Pancreas (tissue), 10 donors: ENCODE measurements around the gene SLC7A9. TPM values are rescaled to one million over a fixed set of nuclear protein-coding genes. Genes with fewer than 3 reads are reported as not detected.

Source experiments
- ATAC-seq, 4 donors: fragments of 200-7000 bp; cut with Tn5 transposase; one replicate each; pipeline versions ENCODE4 v1.8.0 to v1.9.1; 2020; ENCODE audit warnings: mild to moderate bottlenecking in 4 of 4, moderate library complexity in 4 of 4
- DNase-seq, 6 donors: peaks; one replicate each; pipeline ENCODE4 v3.0.0-alpha.2; 2020
- FAIRE-seq: peaks from 2 replicates; lab custom pipeline; 2012; peaks lifted over from hg19 to GRCh38; lab: Jason Lieb, UNC
- H3K27ac ChIP-seq, 4 donors: fragments of 200-600 bp; sonication (generic); 1 replicate in 3 of 4; 2 replicates in 1 of 4; pipeline versions ENCODE4 v1.5.0 to v1.8.0; 2020
- H3K27me3 ChIP-seq, 4 donors: fragments of 200-600 bp; one replicate each; pipeline ENCODE4 v1.8.0; 2021
- H3K36me3 ChIP-seq, 3 donors: fragments of 200-600 bp; sonication (generic) in 1 of 3; one replicate each; pipeline versions ENCODE4 v1.5.0 to v1.8.0; 2020 to 2021
- H3K4me1 ChIP-seq, 3 donors: fragments of 200-600 bp; one replicate each; pipeline ENCODE4 v1.8.0; 2021
- H3K4me3 ChIP-seq, 4 donors: fragments of 200-600 bp; sonication (generic) in 2 of 4; one replicate each; pipeline versions ENCODE4 v1.5.0 to v1.8.0; 2020 to 2021
- H3K9me3 ChIP-seq, 4 donors: fragments of 200-600 bp; one replicate each; pipeline ENCODE4 v1.8.0; 2021
- WGBS, 2 donors: extraction: QIAGEN DNeasy Blood & Tissue Kit; methylation state at CpG; one replicate each; pipeline ENCODE4 v1.1.7; 2013; 5-methylcytosine and 5-hydroxymethylcytosine counted together
- intact Hi-C, 3 donors: fragments of 100-400 bp; cut with DNase I; formaldehyde crosslinking; loops; one replicate each; pipeline versions ENCODE4 v1.11.1 to v1.14.2; 2022
- polyA plus RNA-seq, 2 donors: library from polyadenylated mRNA; stranded (reverse); fragments of 200-250 nt; gene quantifications; one replicate each; pipeline ENCODE4 v1.2.3, GENCODE V29; 2013
- total RNA-seq, 6 donors: library from RNA; stranded (reverse); fragmentation: NEBNext Ultra II Directional in 4 of 6; extraction: Animal tissue kit (Norgen Biotek cat#: 25700) in 4 of 6; gene quantifications; one replicate each; pipeline versions ENCODE4 v1.2.1 to v1.2.4, GENCODE V29; 2021 to 2023
- TF ChIP-seq, protein P1 (sequence below), 4 donors: fragments of 200-600 bp; sonication (generic) in 3 of 4; IDR thresholded peaks; one replicate each; pipeline versions ENCODE4 v1.5.0 to v1.8.0; 2021; ENCODE audit warnings: antibody characterized with exemption in 4 of 4
- donor health status: healthy with polysubstance abuse.
- donor health status: DM: no; HTN: no; CAD: no; lungs with moderate emphysema.
- donor health status: DM: no; HTN: no; CAD: no.
- donor health status: control.
- donor health status: control.
- donor health status: Bipolar disorder and iron deficiency.
- donor health status: DM: yes; HTN: yes; CAD: no.
- donor health status: DM: no; HTN: no; CAD: no.
- donor health status: DM: no; HTN: no; CAD: no.
- donor health status: DM: yes; HTN: yes; CAD: no.

The SLC7A9 gene
- total and polyA plus RNA-seq, 8 donors = 0.08 to 1.1 (median 0.28) TPM; not detected in 3

DNA sequence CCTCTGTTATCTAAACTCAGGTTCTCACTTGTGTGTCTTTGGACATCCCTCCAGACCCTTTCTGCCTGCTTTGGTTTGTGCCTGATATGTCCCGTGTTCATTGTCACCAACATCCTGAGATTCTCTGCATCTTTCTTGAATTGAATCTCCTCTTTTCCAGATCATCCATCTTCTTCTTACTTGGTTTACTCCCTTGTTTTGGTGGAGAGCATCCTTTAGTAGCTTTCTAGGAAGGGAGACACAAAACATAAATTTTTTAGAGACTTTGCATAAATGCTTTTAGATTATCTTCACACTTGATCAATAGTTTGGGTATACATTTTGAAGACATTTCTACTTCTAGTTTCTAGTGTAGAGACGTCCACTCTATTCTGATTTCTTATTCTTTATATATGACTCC is 88.3 kb downstream of the SLC7A9 start:
- TF ChIP-seq, protein P1, sequence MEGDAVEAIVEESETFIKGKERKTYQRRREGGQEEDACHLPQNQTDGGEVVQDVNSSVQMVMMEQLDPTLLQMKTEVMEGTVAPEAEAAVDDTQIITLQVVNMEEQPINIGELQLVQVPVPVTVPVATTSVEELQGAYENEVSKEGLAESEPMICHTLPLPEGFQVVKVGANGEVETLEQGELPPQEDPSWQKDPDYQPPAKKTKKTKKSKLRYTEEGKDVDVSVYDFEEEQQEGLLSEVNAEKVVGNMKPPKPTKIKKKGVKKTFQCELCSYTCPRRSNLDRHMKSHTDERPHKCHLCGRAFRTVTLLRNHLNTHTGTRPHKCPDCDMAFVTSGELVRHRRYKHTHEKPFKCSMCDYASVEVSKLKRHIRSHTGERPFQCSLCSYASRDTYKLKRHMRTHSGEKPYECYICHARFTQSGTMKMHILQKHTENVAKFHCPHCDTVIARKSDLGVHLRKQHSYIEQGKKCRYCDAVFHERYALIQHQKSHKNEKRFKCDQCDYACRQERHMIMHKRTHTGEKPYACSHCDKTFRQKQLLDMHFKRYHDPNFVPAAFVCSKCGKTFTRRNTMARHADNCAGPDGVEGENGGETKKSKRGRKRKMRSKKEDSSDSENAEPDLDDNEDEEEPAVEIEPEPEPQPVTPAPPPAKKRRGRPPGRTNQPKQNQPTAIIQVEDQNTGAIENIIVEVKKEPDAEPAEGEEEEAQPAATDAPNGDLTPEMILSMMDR (IDR thresholded peaks at IDR 0.05) = no peak
- Histone ChIP-seq H3K27me3 (no peaks in the 10 kb centered on the region), H3K36me3 (no peaks in the 10 kb centered on the region), H3K4me3 (no peak overlapping the region), H3K9me3 (no peaks in the 10 kb centered on the region), H3K4me1 (no peaks in the 10 kb centered on the region), H3K27ac (no peak overlapping the region)
- WGBS, 2 donors = 75 to 83% methylated on average over 2 of the region's 2 CpGs
- intact Hi-C loops = no loop called here
- FAIRE-seq (no peak), ATAC-seq (no peak), DNase-seq (no peak)

Other genes starting within 250 kb of the SLC7A9 start
- gene ANKRD27, start 194.6 kb downstream of the SLC7A9 start, total RNA-seq = 10 to 100 TPM in 4 of 6 donors, 1 to 10 TPM in 2; 6.7 to 17.6 (median 11.3) TPM
- gene ANKRD27, start 194.6 kb downstream of the SLC7A9 start, polyA plus RNA-seq = 1 to 10 TPM; 4.5 to 5.3 TPM
- under 1 TPM in 4 of 6 donors, not detected in 2; 0.06 to 0.25 (median 0.18) TPM for gene RGS9BP, start 193.9 kb downstream of the SLC7A9 start, total RNA-seq
- under 1 TPM in 1 of 2 donors, not detected in 1; 0.02 TPM for gene RGS9BP, start 193.9 kb downstream of the SLC7A9 start, polyA plus RNA-seq
- gene NUDT19, start 177.9 kb downstream of the SLC7A9 start, total RNA-seq = 1 to 10 TPM; 2.5 to 8.2 (median 5.5) TPM
- gene NUDT19, start 177.9 kb downstream of the SLC7A9 start, polyA plus RNA-seq = 1 to 10 TPM; 3.1 TPM
- under 1 TPM in 3 of 6 donors, not detected in 3; 0.06 to 0.84 (median 0.17) TPM for gene TDRD12, start 150.0 kb downstream of the SLC7A9 start, total RNA-seq
- under 1 TPM; 0.07 to 0.11 TPM for gene TDRD12, start 150.0 kb downstream of the SLC7A9 start, polyA plus RNA-seq
- gene CEP89, start 102.2 kb upstream of the SLC7A9 start, total RNA-seq = 10 to 100 TPM in 1 of 6 donors, 1 to 10 TPM in 5; 5.7 to 11.0 (median 6.8) TPM
- gene CEP89, start 102.2 kb upstream of the SLC7A9 start, polyA plus RNA-seq = 1 to 10 TPM; 6.7 to 8.2 TPM
- gene FAAP24, start 102.5 kb upstream of the SLC7A9 start, total RNA-seq = 1 to 10 TPM in 1 of 6 donors, under 1 TPM in 5; 0.37 to 1.0 (median 0.54) TPM
- under 1 TPM; 0.34 to 0.38 TPM for gene FAAP24, start 102.5 kb upstream of the SLC7A9 start, polyA plus RNA-seq
- gene RHPN2, start 195.1 kb upstream of the SLC7A9 start, total RNA-seq = 10 to 100 TPM in 2 of 6 donors, 1 to 10 TPM in 4; 7.6 to 18.9 (median 8.2) TPM
- 10 to 100 TPM in 1 of 2 donors, 1 to 10 TPM in 1; 7.5 to 11.4 TPM for gene RHPN2, start 195.1 kb upstream of the SLC7A9 start, polyA plus RNA-seq
- 1 to 10 TPM; 3.0 to 5.6 (median 3.6) TPM for gene GPATCH1, start 211.4 kb upstream of the SLC7A9 start, total RNA-seq
- gene GPATCH1, start 211.4 kb upstream of the SLC7A9 start, polyA plus RNA-seq = 1 to 10 TPM; 4.3 to 6.1 TPM